Sigmoid colon (tissue), 4 donors: ENCODE measurements around the gene TNRC18.

Experiments
- EP300 ChIP-seq, 4 donors: sonication (generic); formaldehyde crosslinking; IDR thresholded peaks; one replicate each; pipeline ENCODE4 v1.6.1; 2017; ENCODE audit warnings: antibody characterized with exemption in 4 of 4
- POLR2A ChIP-seq, 2 donors: fragments of 450-650 bp; IDR thresholded peaks; one replicate each; pipeline ENCODE4 v1.6.1; 2016; ENCODE audit warnings: antibody characterized with exemption in 2 of 2, mild to moderate bottlenecking in 2 of 2, moderate library complexity in 2 of 2
- POLR2AphosphoS5 ChIP-seq, 4 donors: sonication (generic); formaldehyde crosslinking; IDR thresholded peaks; one replicate each; pipeline ENCODE4 v1.6.1; 2017; ENCODE audit warnings: antibody characterized with exemption in 4 of 4

GRCh38 chr7:5395246-5395645 is 28.4 kb downstream of the TNRC18 start:
- TF ChIP-seq EP300 (IDR thresholded peaks at IDR 0.05) (no peak), POLR2A (IDR thresholded peaks at IDR 0.05) (no peak), POLR2AphosphoS5 (IDR thresholded peaks at IDR 0.05) (no peak)
